Neural cell (in vitro differentiated cells): ENCODE data around the gene LSAMP.

Experiments
- CTCF ChIP-seq: fragments of 450-650 bp; IDR thresholded peaks from 2 replicates; pipeline ENCODE4 v1.5.1; 2014; ENCODE audit warnings: antibody characterized with exemption, mild to moderate bottlenecking, moderate library complexity; ENCODE audit not compliant: poor library complexity, severe bottlenecking
- EP300 ChIP-seq: fragments of 450-650 bp; conservative IDR thresholded peaks from 2 replicates; pipeline ENCODE4 v1.6.1; 2014; ENCODE audit warnings: antibody characterized with exemption, mild to moderate bottlenecking, moderate library complexity; ENCODE audit not compliant: poor library complexity, severe bottlenecking
- EZH2 ChIP-seq: fragments of 200-600, 300-800 bp; shearing (Covaris generic), sonication (generic); IDR thresholded peaks from 2 replicates; pipeline ENCODE4 v1.6.1; 2014; ENCODE audit warnings: antibody characterized with exemption, low read length, borderline replicate concordance, mild to moderate bottlenecking; ENCODE audit not compliant: insufficient read depth, poor library complexity, severe bottlenecking
- MXI1 ChIP-seq: fragments of 450-650 bp; conservative IDR thresholded peaks from 2 replicates; pipeline ENCODE4 v1.6.1; 2014; ENCODE audit warnings: antibody characterized with exemption, mild to moderate bottlenecking; ENCODE audit not compliant: poor library complexity, severe bottlenecking
- POLR2AphosphoS5 ChIP-seq: IDR thresholded peaks from 2 replicates; pipeline ENCODE4 v1.6.1; 2012
- RAD21 ChIP-seq: fragments of 450-650 bp; conservative IDR thresholded peaks from 2 replicates; pipeline ENCODE4 v1.6.1; 2014; ENCODE audit warnings: antibody characterized with exemption, mild to moderate bottlenecking, moderate library complexity
- REST ChIP-seq: IDR thresholded peaks from 2 replicates; pipeline ENCODE4 v1.6.1; 2012; ENCODE audit warnings: borderline replicate concordance
- SMC3 ChIP-seq: fragments of 450-650 bp; conservative IDR thresholded peaks from 2 replicates; pipeline ENCODE4 v1.6.1; 2014; ENCODE audit warnings: antibody characterized with exemption, mild to moderate bottlenecking, moderate library complexity; ENCODE audit not compliant: poor library complexity
- TAF1 ChIP-seq: IDR thresholded peaks from 2 replicates; pipeline ENCODE4 v1.6.1; 2012; ENCODE audit warnings: low read depth

GRCh38 chr3:116140100-116140689 lies 305.1 kb downstream of the LSAMP start:
- peak; percentile 68 for TF ChIP-seq CTCF
- no peak for TF ChIP-seq EZH2
- TF ChIP-seq POLR2AphosphoS5 = no peak
- no peak for TF ChIP-seq EP300
- no peak for TF ChIP-seq TAF1
- TF ChIP-seq REST = no peak
- TF ChIP-seq RAD21 = peak; percentile 67
- peak; percentile 75 for TF ChIP-seq SMC3
- TF ChIP-seq MXI1 = no peak
